Natural killer cell (primary cell): Measurements from ENCODE around the gene BICDL1. TPM values are rescaled to one million over a fixed set of nuclear protein-coding genes. Genes with fewer than 3 reads are reported as not detected.

Source experiments
- ATAC-seq, 3 donors: fragments of 150-1000 bp in 2 of 3; fragments of 200-7000 bp in 1 of 3; cut with Tn5 transposase; 1 replicate in 1 of 3; 2 replicates in 2 of 3; pipeline ENCODE4 v1.10.0; 2021; ENCODE audit warnings: mild to moderate bottlenecking in 2 of 3, moderate library complexity in 2 of 3
- DNase-seq, 2 donors: peaks; one replicate each; pipeline versions ENCODE4 v3.0.0 to v3.0.0-alpha.2; 2013 to 2021; ENCODE audit warnings: mixed read lengths in 1 of 2
- H3K27ac ChIP-seq: one replicate; pipeline ENCODE4 v1.5.1; 2013; ENCODE audit warnings: mild to moderate bottlenecking, low read length
- H3K27me3 ChIP-seq: one replicate; pipeline ENCODE4 v1.6.1; 2013; ENCODE audit warnings: low read length; ENCODE audit not compliant: control insufficient read depth, insufficient read depth
- H3K36me3 ChIP-seq: one replicate; pipeline ENCODE4 v1.6.1; 2013; ENCODE audit warnings: low read length; ENCODE audit not compliant: control insufficient read depth, insufficient read depth
- H3K4me1 ChIP-seq: one replicate; pipeline ENCODE4 v1.6.1; 2013; ENCODE audit warnings: low read length; ENCODE audit not compliant: control insufficient read depth, insufficient read depth
- H3K4me3 ChIP-seq: one replicate; pipeline ENCODE4 v1.5.1; 2013; ENCODE audit warnings: low read length
- H3K9me3 ChIP-seq: one replicate; pipeline ENCODE4 v1.6.1; 2013; ENCODE audit warnings: low read length; ENCODE audit not compliant: control insufficient read depth, insufficient read depth
- H3K27ac Mint-ChIP-seq, 2 donors: one replicate each; pipeline ENCODE4 v1.8.0; 2022; ENCODE audit warnings: mild to moderate bottlenecking in 2 of 2, mixed read lengths in 2 of 2, moderate library complexity in 1 of 2
- H3K27me3 Mint-ChIP-seq, 2 donors: one replicate each; pipeline ENCODE4 v1.8.0; 2022; ENCODE audit warnings: low read depth in 2 of 2, mixed read lengths in 2 of 2
- H3K36me3 Mint-ChIP-seq: one replicate; pipeline ENCODE4 v1.8.0; 2022; ENCODE audit warnings: mixed read lengths
- H3K4me1 Mint-ChIP-seq, 2 donors: one replicate each; pipeline ENCODE4 v1.8.0; 2022; ENCODE audit warnings: mixed read lengths in 2 of 2
- H3K4me3 Mint-ChIP-seq: one replicate; pipeline ENCODE4 v1.8.0; 2022; ENCODE audit warnings: mild to moderate bottlenecking, moderate library complexity, mixed read lengths
- H3K9me3 Mint-ChIP-seq, 2 donors: one replicate each; pipeline ENCODE4 v1.8.0; 2022; ENCODE audit warnings: mixed read lengths in 2 of 2
- CTCF ChIP-seq: fragments of 200-600 bp; IDR thresholded peaks from one replicate; pipeline ENCODE4 v1.8.0; 2022; ENCODE audit warnings: antibody characterized with exemption
- WGBS: methylation state at CpG from one replicate; pipeline ENCODE4 v1.1.7; 2013; ENCODE audit warnings: missing lambda C conversion rate; ENCODE audit not compliant: insufficient coverage; 5-methylcytosine and 5-hydroxymethylcytosine counted together
- intact Hi-C: fragments of 100-400 bp; cut with micrococcal nuclease; formaldehyde crosslinking; loops from one replicate; pipeline ENCODE4 v1.14.2; 2022
- total RNA-seq, 4 donors: library from RNA; stranded (reverse); fragments of 120-200 nt in 1 of 4; gene quantifications; one replicate each; pipeline versions ENCODE4 v1.2.3 to v1.2.4, GENCODE V29; 2013 to 2022

The BICDL1 gene
- total RNA-seq, 3 donors from 2014 or later (not counting 1 experiment from before 2014, with no cell fraction given): 29.3 to 37.1 (median 34.3) TPM

GRCh38 chr12:120090206-120090605 is 101.2 kb downstream of the BICDL1 start:
- no peaks in the 10 kb centered on the region for H3K36me3 Mint-ChIP-seq
- WGBS: 100% methylated on average over 3 of the region's 3 CpGs
- peaks cover 31% of the 10 kb centered on the region for H3K4me1 ChIP-seq
- ATAC-seq (no peak), DNase-seq (no peak)
- no peak overlapping the region for H3K27ac ChIP-seq
- H3K27me3 Mint-ChIP-seq: no peaks in the 10 kb centered on the region
- no peaks in the 10 kb centered on the region for H3K9me3 Mint-ChIP-seq
- H3K27me3 ChIP-seq: no peaks in the 10 kb centered on the region
- H3K9me3 ChIP-seq: no peaks in the 10 kb centered on the region
- H3K36me3 ChIP-seq: peaks cover 16% of the 10 kb centered on the region
- no peak for TF ChIP-seq CTCF
- intact Hi-C loops: no loop called here
- H3K4me3 Mint-ChIP-seq: no peak overlapping the region
- peaks cover 21 to 42% of the 10 kb centered on the region in 2 donors for H3K4me1 Mint-ChIP-seq
- H3K27ac Mint-ChIP-seq: no peak overlapping the region
- no peak overlapping the region for H3K4me3 ChIP-seq

- Mint-ChIP-seq H3K4me1 (peaks cover 21 to 42% of the 10 kb centered on the region in 2 donors), H3K27me3 (no peaks in the 10 kb centered on the region), H3K9me3 (no peaks in the 10 kb centered on the region), H3K4me3 (no peak overlapping the region), H3K27ac (peak overlapping the region; percentile 12 to 76), H3K36me3 (no peaks in the 10 kb centered on the region)
- Histone ChIP-seq H3K27ac (no peak overlapping the region), H3K4me3 (no peak overlapping the region), H3K27me3 (no peaks in the 10 kb centered on the region), H3K36me3 (peaks cover 22% of the 10 kb centered on the region), H3K9me3 (no peaks in the 10 kb centered on the region), H3K4me1 (peaks cover 32% of the 10 kb centered on the region)
- 98% methylated on average over 18 of the region's 19 CpGs for WGBS
- ATAC-seq: no peak
- intact Hi-C loops: no loop called here
- no peak for DNase-seq
- no peak for TF ChIP-seq CTCF
These were observed 101.7 kb downstream of the BICDL1 start for GRCh38 chr12:120090626-120091295.

GRCh38 chr12:120091371-120092090 is 102.5 kb downstream of the BICDL1 start:
- Histone ChIP-seq H3K27ac (no peak overlapping the region), H3K4me1 (peaks cover 32% of the 10 kb centered on the region), H3K36me3 (peaks cover 29% of the 10 kb centered on the region), H3K4me3 (no peak overlapping the region), H3K27me3 (no peaks in the 10 kb centered on the region), H3K9me3 (no peaks in the 10 kb centered on the region)
- ATAC-seq (no peak), DNase-seq (no peak)
- Mint-ChIP-seq H3K27ac (peak overlapping the region; percentile 12 to 76), H3K4me3 (no peak overlapping the region), H3K27me3 (no peaks in the 10 kb centered on the region), H3K4me1 (peaks cover 20 to 41% of the 10 kb centered on the region in 2 donors), H3K36me3 (no peaks in the 10 kb centered on the region), H3K9me3 (no peaks in the 10 kb centered on the region)
- intact Hi-C loops: no loop called here
- 92% methylated on average over 12 of the region's 12 CpGs for WGBS
- no peak for TF ChIP-seq CTCF
